ENCODE measurements around the gene NOTCH1. TPM values are rescaled to one million over a fixed set of nuclear protein-coding genes. Genes with fewer than 3 reads are reported as not detected.
A peak's percentile ranks its signal among the peaks of the same experiment; 100 is the strongest.

Gene NOTCH1
- polyA plus RNA-seq, 6 donors from 2014 or later, result 0.05 to 8.0 (median 2.4) TPM

- H3K36me3 Mint-ChIP-seq, result peaks cover 0 to 4% of the 10 kb centered on the region in 2 donors
- no peaks in the 10 kb centered on the region for H3K4me1 Mint-ChIP-seq
- H3K27me3 Mint-ChIP-seq, result no peaks in the 10 kb centered on the region
- H3K27ac Mint-ChIP-seq, result no peak overlapping the region
- ATAC-seq (ENCODE audit: low read depth in 2 of 2) (no peak), DNase-seq (no peak)
- H3K9me3 Mint-ChIP-seq, result no peaks in the 10 kb centered on the region
- no peak overlapping the region for H3K4me3 Mint-ChIP-seq
Measured at GRCh38 chr9:136504512-136505348, 41.1 kb downstream of the NOTCH1 start.

- Mint-ChIP-seq H3K9me3 (no peaks in the 10 kb centered on the region), H3K4me1 (no peaks in the 10 kb centered on the region), H3K27ac (no peak overlapping the region), H3K4me3 (peak overlapping the region in 1 of 8 donors; percentile 40), H3K27me3 (no peaks in the 10 kb centered on the region), H3K36me3 (peaks cover 0 to 4% of the 10 kb centered on the region in 2 donors)
- DNase-seq, result no peak
- ATAC-seq (ENCODE audit: low read depth in 2 of 2), result no peak
Measured at GRCh38 chr9:136502940-136503550, 42.8 kb downstream of the NOTCH1 start.

GRCh38 chr9:136502196-136502595 is 43.7 kb downstream of the NOTCH1 start:
- peaks cover 0 to 4% of the 10 kb centered on the region in 2 donors for H3K36me3 Mint-ChIP-seq
- H3K27me3 Mint-ChIP-seq, result no peaks in the 10 kb centered on the region
- no peaks in the 10 kb centered on the region for H3K9me3 Mint-ChIP-seq
- DNase-seq (no peak), ATAC-seq (ENCODE audit: low read depth in 2 of 2) (no peak)
- H3K4me3 Mint-ChIP-seq, result no peak overlapping the region
- H3K4me1 Mint-ChIP-seq, result no peaks in the 10 kb centered on the region
- no peak overlapping the region for H3K27ac Mint-ChIP-seq

- DNase-seq, result no peak
- H3K27me3 Mint-ChIP-seq, result no peaks in the 10 kb centered on the region
- no peaks in the 10 kb centered on the region for H3K4me1 Mint-ChIP-seq
- no peak overlapping the region for H3K4me3 Mint-ChIP-seq
- no peak overlapping the region for H3K27ac Mint-ChIP-seq
- H3K36me3 Mint-ChIP-seq, result peaks cover 0 to 4% of the 10 kb centered on the region in 2 donors
- no peak for ATAC-seq (ENCODE audit: low read depth in 2 of 2)
- H3K9me3 Mint-ChIP-seq, result no peaks in the 10 kb centered on the region
Measured at GRCh38 chr9:136501686-136502085, 44.2 kb downstream of the NOTCH1 start.

- Mint-ChIP-seq H3K9me3 (no peaks in the 10 kb centered on the region), H3K27me3 (no peaks in the 10 kb centered on the region), H3K36me3 (peaks cover 0 to 4% of the 10 kb centered on the region in 2 donors), H3K4me1 (no peaks in the 10 kb centered on the region), H3K27ac (no peak overlapping the region), H3K4me3 (no peak overlapping the region)
- no peak for ATAC-seq (ENCODE audit: low read depth in 2 of 2)
- DNase-seq, result no peak
Measured at GRCh38 chr9:136499935-136500910, 45.6 kb downstream of the NOTCH1 start.

- Mint-ChIP-seq H3K4me3 (no peak overlapping the region), H3K36me3 (peaks cover 0 to 4% of the 10 kb centered on the region in 2 donors), H3K27ac (no peak overlapping the region), H3K4me1 (no peaks in the 10 kb centered on the region), H3K9me3 (no peaks in the 10 kb centered on the region), H3K27me3 (no peaks in the 10 kb centered on the region)
- DNase-seq (no peak), ATAC-seq (ENCODE audit: low read depth in 2 of 2) (no peak)
Measured at GRCh38 chr9:136499071-136499934, 46.5 kb downstream of the NOTCH1 start.

GRCh38 chr9:136497916-136498695 is 47.7 kb downstream of the NOTCH1 start:
- Mint-ChIP-seq H3K4me1 (no peaks in the 10 kb centered on the region), H3K9me3 (no peaks in the 10 kb centered on the region), H3K27ac (peak overlapping the region in 1 of 6 donors; percentile 41), H3K27me3 (no peaks in the 10 kb centered on the region), H3K4me3 (no peak overlapping the region), H3K36me3 (peaks cover 0 to 4% of the 10 kb centered on the region in 2 donors)
- ATAC-seq (ENCODE audit: low read depth in 2 of 2) (no peak), DNase-seq (no peak)

GRCh38 chr9:136496801-136497620 is 48.8 kb downstream of the NOTCH1 start:
- no peaks in the 10 kb centered on the region for H3K27me3 Mint-ChIP-seq
- ATAC-seq (ENCODE audit: low read depth in 2 of 2) (no peak), DNase-seq (no peak)
- H3K9me3 Mint-ChIP-seq, result peaks cover 0 to 2% (median 0%) of the 10 kb centered on the region in 7 donors
- H3K27ac Mint-ChIP-seq, result no peak overlapping the region
- peaks cover 0 to 4% of the 10 kb centered on the region in 2 donors for H3K36me3 Mint-ChIP-seq
- no peaks in the 10 kb centered on the region for H3K4me1 Mint-ChIP-seq
- no peak overlapping the region for H3K4me3 Mint-ChIP-seq

GRCh38 chr9:136496181-136496580 is 49.7 kb downstream of the NOTCH1 start:
- DNase-seq (no peak), ATAC-seq (ENCODE audit: low read depth in 2 of 2) (no peak)
- Mint-ChIP-seq H3K4me3 (no peak overlapping the region), H3K27me3 (no peaks in the 10 kb centered on the region), H3K9me3 (peaks cover 0 to 2% (median 0%) of the 10 kb centered on the region in 7 donors), H3K27ac (peak overlapping the region in 2 of 6 donors; percentile 36 to 56), H3K4me1 (no peaks in the 10 kb centered on the region), H3K36me3 (peaks cover 0 to 4% of the 10 kb centered on the region in 2 donors)

- Mint-ChIP-seq H3K4me3 (no peak overlapping the region), H3K36me3 (peaks cover 0 to 4% of the 10 kb centered on the region in 2 donors), H3K9me3 (peaks cover 0 to 2% (median 0%) of the 10 kb centered on the region in 7 donors), H3K27me3 (no peaks in the 10 kb centered on the region), H3K27ac (no peak overlapping the region), H3K4me1 (no peaks in the 10 kb centered on the region)
- no peak for ATAC-seq (ENCODE audit: low read depth in 2 of 2)
- DNase-seq, result no peak
Measured at GRCh38 chr9:136495238-136495800, 50.5 kb downstream of the NOTCH1 start.

GRCh38 chr9:136494531-136495215 is 51.2 kb downstream of the NOTCH1 start:
- peak overlapping the region in 1 of 6 donors; percentile 33 for H3K27ac Mint-ChIP-seq
- no peaks in the 10 kb centered on the region for H3K27me3 Mint-ChIP-seq
- no peaks in the 10 kb centered on the region for H3K4me1 Mint-ChIP-seq
- peaks cover 0 to 4% of the 10 kb centered on the region in 2 donors for H3K36me3 Mint-ChIP-seq
- H3K9me3 Mint-ChIP-seq, result peaks cover 0 to 2% (median 0%) of the 10 kb centered on the region in 7 donors
- H3K4me3 Mint-ChIP-seq, result no peak overlapping the region
- DNase-seq (no peak), ATAC-seq (ENCODE audit: low read depth in 2 of 2) (no peak)

Measured in naive B cell (primary cell).